Osteocyte (in vitro differentiated cells): Measurements from ENCODE around the gene ANKS4B. TPM values are rescaled to one million over a fixed set of nuclear protein-coding genes. Genes with fewer than 3 reads are reported as not detected.
"Not testable (repeated sequence)": the region's sequence is repeated elsewhere in the genome, so short reads cannot be mapped to it uniquely, and the experiment has no call there.

ENCODE experiments used
- DNase-seq: peaks from one replicate; pipeline ENCODE4 v3.0.0; 2021; ENCODE audit warnings: mixed read lengths; ENCODE audit not compliant: unreplicated experiment; ENCODE audit errors: extremely low spot score
- H3K27ac Mint-ChIP-seq: one replicate; pipeline ENCODE4 v1.8.0; 2021; ENCODE audit warnings: mild to moderate bottlenecking, mixed read lengths; ENCODE audit not compliant: unreplicated experiment
- H3K27me3 Mint-ChIP-seq: one replicate; pipeline ENCODE4 v1.8.0; 2021; ENCODE audit warnings: mixed read lengths; ENCODE audit not compliant: unreplicated experiment
- H3K36me3 Mint-ChIP-seq: one replicate; pipeline ENCODE4 v1.8.0; 2021; ENCODE audit warnings: mixed read lengths; ENCODE audit not compliant: unreplicated experiment
- H3K4me1 Mint-ChIP-seq: one replicate; pipeline ENCODE4 v1.8.0; 2021; ENCODE audit warnings: mixed read lengths; ENCODE audit not compliant: unreplicated experiment
- H3K4me3 Mint-ChIP-seq: one replicate; pipeline ENCODE4 v1.8.0; 2021; ENCODE audit warnings: mild to moderate bottlenecking, moderate library complexity, mixed read lengths; ENCODE audit not compliant: unreplicated experiment
- H3K9me3 Mint-ChIP-seq: one replicate; pipeline ENCODE4 v1.8.0; 2021; ENCODE audit warnings: mixed read lengths; ENCODE audit not compliant: unreplicated experiment
- CTCF ChIP-seq: fragments of 200-600 bp; sonication (generic); IDR thresholded peaks from 2 replicates; pipeline ENCODE4 v1.5.0; 2021; ENCODE audit warnings: antibody characterized with exemption, mild to moderate bottlenecking, moderate library complexity
- total RNA-seq: library from RNA; stranded (reverse); gene quantifications from 2 replicates; pipeline ENCODE4 v1.2.1, GENCODE V29; 2021

ANKS4B gene
- total RNA-seq, 1 donor from 2014 or later, result not detected

- H3K4me1 Mint-ChIP-seq, result peaks cover 11% of the 10 kb centered on the region
- no peaks in the 10 kb centered on the region for H3K36me3 Mint-ChIP-seq
- H3K9me3 Mint-ChIP-seq, result no peaks in the 10 kb centered on the region
Observed at GRCh38 chr16:21267298-21267697, 33.8 kb downstream of the ANKS4B start.

GRCh38 chr16:21268236-21268635 lies 34.7 kb downstream of the ANKS4B start:
- Mint-ChIP-seq H3K27me3 (peaks cover 23% of the 10 kb centered on the region), H3K4me1 (peaks cover 11% of the 10 kb centered on the region), H3K36me3 (no peaks in the 10 kb centered on the region), H3K4me3 (no peak overlapping the region), H3K27ac (no peak overlapping the region), H3K9me3 (no peaks in the 10 kb centered on the region)
- DNase-seq, result peak; percentile 40
- TF ChIP-seq CTCF, result no peak

More at GRCh38 chr16:21267298-21267697, 33.8 kb downstream of the ANKS4B start:
- Mint-ChIP-seq H3K27ac (no peak overlapping the region), H3K4me3 (no peak overlapping the region), H3K27me3 (peaks cover 18% of the 10 kb centered on the region)
- DNase-seq, result peak; percentile 25
- no peak for TF ChIP-seq CTCF

- Mint-ChIP-seq H3K4me1 (no peaks in the 10 kb centered on the region), H3K27me3 (peaks cover 56% of the 10 kb centered on the region), H3K27ac (no peak overlapping the region), H3K4me3 (no peak overlapping the region), H3K9me3 (no peaks in the 10 kb centered on the region), H3K36me3 (no peaks in the 10 kb centered on the region)
- no peak for TF ChIP-seq CTCF
- DNase-seq, result peak; percentile 15
Observed at GRCh38 chr16:21272253-21272652, 38.8 kb downstream of the ANKS4B start.

- DNase-seq, result peak; percentile 23
- not testable (repeated sequence) for H3K4me3 Mint-ChIP-seq, H3K9me3 Mint-ChIP-seq, H3K36me3 Mint-ChIP-seq, H3K4me1 Mint-ChIP-seq, H3K27ac Mint-ChIP-seq
- H3K27me3 Mint-ChIP-seq, result peaks cover 61% of the 10 kb centered on the region
Observed at GRCh38 chr16:21272763-21273162, 39.3 kb downstream of the ANKS4B start.

GRCh38 chr16:21274172-21274726 lies 40.8 kb downstream of the ANKS4B start:
- peak; percentile 4 for DNase-seq
- H3K36me3 Mint-ChIP-seq, result no peaks in the 10 kb centered on the region
- no peak for TF ChIP-seq CTCF
- no peak overlapping the region for H3K27ac Mint-ChIP-seq
- H3K4me1 Mint-ChIP-seq, result peaks cover 5% of the 10 kb centered on the region
- no peak overlapping the region for H3K4me3 Mint-ChIP-seq
- H3K9me3 Mint-ChIP-seq, result no peaks in the 10 kb centered on the region
- peaks cover 74% of the 10 kb centered on the region for H3K27me3 Mint-ChIP-seq

GRCh38 chr16:21275529-21275928 lies 42.0 kb downstream of the ANKS4B start:
- Mint-ChIP-seq H3K4me3 (no peak overlapping the region), H3K27ac (no peak overlapping the region), H3K9me3 (no peaks in the 10 kb centered on the region), H3K27me3 (peaks cover 80% of the 10 kb centered on the region), H3K36me3 (no peaks in the 10 kb centered on the region), H3K4me1 (peaks cover 5% of the 10 kb centered on the region)
- DNase-seq, result peak; percentile 10
- no peak for TF ChIP-seq CTCF
